Activated CD4-positive, alpha-beta T cell treated with anti-CD3 and anti-CD28 coated beads for 4 hours (primary cell): ENCODE measurements around the gene PRR14L.
"Not testable (repeated sequence)": the region's sequence is repeated elsewhere in the genome, so short reads cannot be mapped to it uniquely, and the experiment has no call there.

Experiments
- DNase-seq, 2 donors: peaks; one replicate each; pipeline ENCODE4 v3.0.0-alpha.2; 2020

PRR14L gene

DNA sequence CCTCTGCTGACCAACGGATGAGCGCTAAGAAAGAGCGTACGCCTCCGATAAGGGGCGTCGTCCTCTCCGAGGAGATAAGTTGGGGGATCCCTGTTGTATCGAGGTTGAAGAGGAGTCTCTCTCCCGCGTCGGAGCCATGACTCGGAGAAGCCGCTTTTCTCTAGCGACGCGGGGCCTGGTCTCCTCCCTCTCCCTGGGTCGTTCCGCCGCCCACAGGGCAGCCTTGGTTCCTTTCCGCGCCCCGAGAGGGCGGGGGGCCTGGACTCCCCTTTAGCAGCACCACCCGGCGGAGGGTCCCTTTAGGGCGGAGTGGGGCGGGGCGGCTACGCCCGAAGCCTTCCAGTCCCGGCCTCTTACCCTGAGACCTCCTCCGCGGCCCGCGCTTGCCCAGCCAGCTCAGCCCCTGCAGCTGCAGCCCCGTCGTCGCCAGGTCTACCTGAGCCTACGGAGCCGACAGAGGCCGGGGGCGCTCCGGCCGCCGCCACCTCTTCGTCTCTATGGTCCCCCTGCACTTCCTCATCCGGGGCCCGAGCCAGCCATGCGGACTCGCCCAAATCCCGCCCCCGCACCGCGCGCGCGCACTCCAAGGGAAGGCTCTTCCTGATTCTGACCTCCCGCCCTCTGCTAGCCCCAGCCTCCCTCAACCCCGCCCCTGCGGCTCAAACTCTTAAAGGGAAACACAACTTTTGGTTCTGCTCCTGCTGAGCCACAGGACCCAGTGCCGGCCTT is at the start of gene PRR14L:
Gene PRR14L (minus strand): TSS at position 497 of the 729 bp plus-strand sequence. CDS start 11,272 bp downstream, outside the sequence.
- peak; percentile 99 for DNase-seq

DNA sequence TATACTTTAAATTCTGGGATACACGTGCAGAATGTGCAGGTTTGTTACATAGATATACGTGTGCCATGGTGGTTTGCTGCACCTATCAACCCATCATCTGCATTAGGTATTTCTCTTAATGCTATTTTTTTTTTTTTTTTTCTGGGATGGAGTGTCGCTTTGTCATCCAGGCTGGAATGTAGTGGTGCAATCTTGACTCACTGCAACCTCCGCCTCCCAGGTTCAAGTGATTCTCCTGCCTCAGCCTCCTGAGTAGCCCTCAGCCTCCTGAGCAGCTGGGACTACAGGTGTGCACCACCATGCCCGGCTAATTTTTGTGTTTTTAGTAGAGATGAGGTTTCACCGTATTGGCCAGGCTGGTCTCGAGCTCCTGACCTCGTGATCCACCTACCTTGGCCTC is 49.4 kb upstream of the PRR14L start:
- not testable (repeated sequence) for DNase-seq

DNA sequence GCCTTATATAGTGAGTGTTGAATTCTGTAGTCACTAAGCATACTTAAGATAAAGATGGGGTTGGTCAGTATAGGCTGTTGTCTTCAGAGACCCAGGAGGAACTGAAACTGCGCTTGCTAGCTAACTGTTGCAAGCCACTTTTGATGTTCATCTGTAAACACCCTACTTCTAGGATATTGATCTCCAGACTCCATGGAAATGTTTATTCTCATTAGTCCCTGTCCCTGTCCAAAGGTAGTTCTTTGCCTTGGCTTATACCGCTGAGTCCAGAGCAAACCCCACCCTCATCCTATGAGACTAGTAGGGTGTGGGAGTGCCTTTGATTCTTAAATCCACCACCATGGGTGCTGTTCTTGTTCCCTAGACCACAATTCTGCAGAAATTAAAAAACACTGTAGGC is 40.3 kb upstream of the PRR14L start:
- DNase-seq, result no peak

DNA sequence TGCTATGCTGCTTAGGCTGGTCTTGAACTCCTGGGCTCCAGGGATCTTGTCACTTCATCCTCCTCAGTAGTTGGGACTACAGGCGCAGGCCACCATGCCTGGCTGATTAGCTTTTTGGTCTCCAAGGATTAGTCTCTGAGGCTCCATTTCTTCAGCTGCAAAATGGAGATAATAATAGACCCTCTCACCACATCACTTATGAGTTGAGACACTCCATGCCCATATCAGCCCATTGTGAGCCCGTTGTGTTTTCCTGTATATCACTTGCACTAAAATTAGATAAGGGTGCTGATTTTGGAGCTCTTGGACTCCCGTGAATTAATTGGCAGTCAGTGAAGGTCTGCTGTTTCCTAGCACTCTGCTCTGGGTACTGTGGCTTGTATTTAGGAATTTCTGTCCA is 39.9 kb upstream of the PRR14L start:
- DNase-seq, result no peak

DNA sequence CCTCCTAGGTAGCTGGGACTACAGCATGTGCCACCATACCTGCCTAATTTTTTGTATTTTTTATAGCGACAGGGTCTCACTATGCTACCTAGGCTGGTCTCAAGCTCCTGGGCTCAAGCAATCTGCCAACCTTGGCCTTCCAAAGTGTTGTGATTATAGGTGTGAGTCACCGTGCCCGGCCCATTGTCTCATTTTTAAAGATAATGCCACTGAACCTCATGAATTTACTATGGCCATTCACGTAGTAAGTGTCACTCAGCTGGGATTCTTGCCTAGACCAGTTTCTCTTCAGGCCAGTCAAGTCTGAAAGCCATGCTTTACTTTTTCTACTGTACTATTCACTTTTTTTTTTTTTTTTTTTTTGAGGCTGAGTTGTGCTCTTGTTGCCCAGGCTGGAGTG is 26.3 kb upstream of the PRR14L start:
- DNase-seq, result no peak

DNA sequence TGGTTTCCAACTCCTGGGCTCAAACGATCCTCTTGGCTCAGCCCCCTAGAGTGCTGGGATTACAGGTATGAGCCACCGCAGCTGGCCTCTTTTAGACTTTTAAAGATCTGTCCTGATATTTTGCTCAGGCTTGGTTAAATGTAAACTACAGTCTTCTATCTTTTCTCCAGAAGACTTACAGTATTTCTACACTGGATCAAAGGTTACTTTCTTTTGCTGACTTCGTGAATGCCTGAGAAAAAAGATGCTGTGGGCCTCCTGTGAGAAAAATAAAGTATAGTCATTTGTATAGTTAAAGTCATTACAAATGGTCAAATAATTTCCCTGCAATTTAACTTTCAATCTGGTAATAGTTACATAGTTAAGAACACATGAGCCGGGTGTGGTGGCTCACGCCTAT is 23.5 kb upstream of the PRR14L start:
- DNase-seq, result no peak

DNA sequence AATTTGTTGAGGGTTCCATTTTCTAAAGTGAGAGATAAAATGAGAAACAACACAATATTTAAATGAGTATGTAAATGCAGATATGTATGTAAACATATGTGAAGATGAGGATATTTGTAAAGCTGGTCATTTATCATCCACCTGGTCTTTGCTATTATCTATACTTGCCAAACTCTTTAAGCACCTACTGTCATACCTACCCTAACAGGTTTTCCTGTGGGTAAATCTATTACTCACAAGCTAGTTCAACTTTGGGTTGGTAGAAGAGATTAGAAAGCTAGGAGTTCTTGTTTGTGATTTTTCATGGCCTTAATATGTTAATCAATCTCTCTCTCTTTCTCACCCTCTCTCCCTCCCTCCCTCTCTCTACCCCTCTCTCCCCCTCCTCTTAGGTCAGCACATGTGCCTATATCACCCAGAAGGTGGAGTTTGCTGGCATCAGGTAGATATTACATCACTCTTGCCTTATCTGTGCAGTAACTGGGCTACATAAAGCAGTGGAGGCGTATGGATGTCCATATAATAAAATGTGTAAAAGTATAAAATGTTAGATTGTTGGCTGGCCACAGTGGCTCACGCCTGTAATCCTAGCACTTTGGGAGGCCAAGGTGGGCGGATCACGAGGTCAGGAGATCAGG is 18.6 kb upstream of the PRR14L start:
- DNase-seq, result no peak

DNA sequence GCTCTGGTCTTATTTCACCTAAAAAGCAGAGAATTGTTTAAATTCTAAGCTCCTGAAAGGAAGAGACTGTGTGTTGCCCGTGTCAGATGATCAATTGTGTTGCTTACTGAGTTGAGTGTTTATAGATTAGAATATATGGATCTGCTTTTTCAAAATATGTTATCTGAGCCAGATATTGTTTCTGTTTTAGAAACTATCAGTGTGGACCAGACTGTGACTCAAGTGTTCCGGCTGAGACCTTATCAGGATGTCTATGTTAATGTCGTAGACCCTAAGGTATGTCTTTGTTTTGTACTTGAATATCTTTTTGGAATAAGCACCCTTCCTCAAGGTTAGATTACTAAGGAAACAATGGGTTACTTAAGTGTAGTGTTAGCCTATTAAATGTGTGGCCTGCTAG is 14.9 kb upstream of the PRR14L start:
- DNase-seq, result no peak

DNA sequence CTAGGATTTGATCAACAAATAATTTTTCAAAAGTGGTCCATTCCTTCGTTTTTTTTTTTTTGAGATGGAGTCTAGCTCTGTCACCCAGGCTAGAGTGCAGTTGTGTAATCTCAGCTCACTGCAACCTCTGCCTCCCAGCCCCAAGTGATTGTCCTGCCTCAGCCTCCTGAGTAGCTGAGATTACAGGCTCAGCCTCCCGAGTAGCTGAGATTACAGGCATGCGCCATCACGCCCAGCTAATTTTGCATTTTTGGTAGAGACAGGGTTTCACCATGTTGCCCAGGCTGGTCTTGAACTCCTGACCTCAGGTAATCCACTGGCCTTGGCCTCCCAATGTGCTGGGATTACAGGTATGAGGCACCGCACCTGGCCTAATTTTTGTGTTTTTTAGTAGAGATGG is 8.9 kb upstream of the PRR14L start:
- not testable (repeated sequence) for DNase-seq

DNA sequence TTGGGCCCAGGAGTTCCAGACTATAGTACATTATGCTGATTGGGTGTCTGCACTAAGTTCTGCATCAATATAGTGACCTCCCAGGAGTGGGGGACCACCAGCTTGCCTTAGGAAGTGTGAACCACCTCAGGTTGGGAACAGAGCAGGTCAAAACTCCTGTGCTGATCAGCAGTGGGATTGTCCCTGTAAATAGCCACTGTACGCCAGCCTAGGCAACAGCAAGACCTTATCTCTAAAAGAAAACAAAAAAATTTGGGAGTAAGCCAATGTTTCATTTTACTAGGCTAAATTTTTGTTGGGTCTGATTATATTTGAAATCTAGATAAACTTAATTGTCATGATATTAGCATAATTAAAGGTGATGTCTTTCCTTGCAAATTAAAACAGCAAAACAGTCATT is 7.3 kb upstream of the PRR14L start:
- DNase-seq, result no peak

DNA sequence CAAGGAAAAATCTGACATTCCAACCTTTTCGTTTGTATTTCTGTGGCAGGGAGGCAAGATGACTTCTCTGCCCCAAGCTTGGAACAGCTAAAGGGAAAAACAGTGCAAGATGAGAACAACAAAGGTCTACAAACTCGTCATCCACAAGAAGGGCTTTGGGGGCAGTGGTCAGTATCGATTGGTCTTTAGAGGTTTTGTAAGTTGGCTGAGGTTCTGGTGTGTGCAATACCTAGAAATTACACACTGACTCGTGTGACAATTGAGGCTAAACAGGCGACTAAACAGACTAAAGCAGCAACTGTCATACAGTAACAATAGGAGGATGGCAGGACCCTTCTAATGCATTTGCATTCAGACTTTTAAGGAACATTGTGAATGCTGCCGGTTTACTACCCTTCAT is 4.9 kb upstream of the PRR14L start:
- no peak for DNase-seq

DNA sequence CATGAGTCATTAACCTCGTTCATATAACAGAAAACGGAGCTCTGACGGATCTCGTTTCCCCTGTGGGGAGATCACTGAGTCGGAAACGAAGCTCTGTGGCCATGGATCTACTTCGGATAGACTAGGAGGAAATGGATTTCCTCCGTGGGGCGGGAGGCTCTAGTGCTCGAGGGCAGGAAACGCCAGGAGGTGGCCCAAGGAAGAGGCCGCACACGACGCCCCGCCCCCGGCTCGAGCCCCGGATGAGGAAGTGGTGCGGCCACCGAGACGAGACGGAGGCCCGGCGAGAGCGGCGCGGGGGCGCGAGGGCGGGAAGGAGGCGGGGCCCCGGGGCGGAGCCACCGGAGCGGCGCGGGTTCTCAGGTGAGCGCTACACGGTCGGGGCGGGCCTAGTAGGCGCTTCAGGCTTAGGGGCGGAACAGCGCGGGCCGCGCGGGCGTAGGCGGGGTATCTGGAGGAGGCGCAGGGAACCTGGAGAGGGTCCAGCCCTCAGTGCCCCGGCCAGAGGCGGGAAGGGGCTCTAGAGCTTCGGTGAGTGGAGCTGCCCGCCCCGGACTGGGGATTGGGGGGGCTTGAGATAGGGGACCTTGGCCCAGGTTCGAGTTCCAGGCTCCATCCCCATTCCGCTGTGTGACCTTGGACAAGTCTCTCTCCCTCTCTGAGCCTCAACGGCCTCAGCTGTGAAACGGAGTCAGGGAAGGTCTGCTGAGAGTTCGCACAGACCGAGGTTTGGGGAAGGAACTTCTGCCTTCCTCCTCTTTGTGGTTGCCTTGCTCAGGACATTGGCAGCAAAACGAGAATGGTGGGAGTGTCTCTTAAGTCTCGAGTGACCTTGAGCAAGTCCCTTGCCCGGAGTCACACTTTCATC is 3.9 kb upstream of the PRR14L start, which contains the start of gene DEPDC5:
Gene DEPDC5 (plus strand): TSS at position 386 of the 868 bp plus-strand sequence. CDS start 903 bp downstream, outside the sequence.
- peak; percentile 95 for DNase-seq

DNA sequence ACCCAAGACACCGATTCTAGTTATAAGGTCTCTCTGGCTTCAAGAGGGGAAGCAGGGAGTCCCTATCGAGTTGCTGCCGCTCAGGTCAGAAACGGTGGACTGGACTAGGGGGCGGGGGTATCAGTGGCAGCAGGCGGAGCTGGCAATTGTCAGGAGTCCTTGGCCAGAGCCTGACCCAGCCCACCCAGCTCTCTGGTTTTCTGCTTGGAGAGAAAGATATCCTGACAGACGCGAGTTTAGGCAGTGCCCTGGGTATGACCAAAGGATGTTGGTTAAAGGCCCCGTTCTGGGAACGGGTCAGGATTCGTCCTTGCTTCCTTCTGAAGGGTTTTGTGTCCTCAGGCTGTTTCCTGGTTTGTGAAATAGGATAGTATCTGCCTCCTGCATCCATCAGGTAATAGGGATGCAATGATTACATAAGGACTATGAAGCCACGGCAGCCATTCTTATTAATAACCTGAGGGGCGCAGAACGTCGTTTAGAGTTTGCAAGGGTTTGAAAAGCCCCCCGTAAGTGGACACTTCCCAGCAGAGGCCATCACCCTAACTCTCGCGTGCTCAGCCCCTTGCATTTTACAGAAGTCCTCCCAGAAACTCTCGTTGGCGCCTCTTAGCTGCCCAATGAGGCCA is 3.2 kb upstream of the PRR14L start:
- DNase-seq, result no peak

DNA sequence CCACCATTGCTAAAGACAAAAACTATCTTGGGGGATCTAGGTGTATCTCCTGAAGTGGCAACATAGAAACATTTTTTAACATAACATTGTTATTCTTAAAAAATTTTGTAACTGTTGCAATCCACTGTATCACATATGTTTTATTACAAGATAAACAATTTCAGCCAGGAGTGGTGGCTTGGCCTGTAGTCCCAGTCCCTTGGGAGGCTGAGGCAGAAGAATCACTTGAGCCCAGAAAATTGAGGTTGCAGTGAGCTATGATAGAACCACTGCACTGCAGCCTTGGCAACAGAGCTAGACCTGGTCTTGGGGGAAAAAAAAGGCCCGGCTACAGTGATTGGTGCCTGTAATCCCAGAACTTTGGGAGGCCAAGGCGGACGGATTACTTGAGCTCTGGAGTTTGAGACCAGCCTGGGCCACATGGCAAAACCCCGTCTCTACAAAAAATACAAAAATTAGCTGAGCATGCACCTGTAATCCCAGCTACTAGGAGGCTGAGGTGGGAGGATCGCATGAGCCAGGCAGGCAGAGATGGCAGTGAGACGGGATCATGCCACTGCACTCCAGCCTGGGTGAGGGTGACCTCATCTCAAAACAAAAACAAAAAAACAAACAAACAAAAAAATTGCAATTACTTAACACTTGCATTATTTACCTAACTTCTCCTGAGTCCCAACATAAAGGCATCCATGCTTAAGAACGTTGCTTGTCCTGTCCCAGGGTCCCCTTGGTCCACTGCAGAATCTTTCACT is 2.3 kb upstream of the PRR14L start:
- DNase-seq, result no peak

DNA sequence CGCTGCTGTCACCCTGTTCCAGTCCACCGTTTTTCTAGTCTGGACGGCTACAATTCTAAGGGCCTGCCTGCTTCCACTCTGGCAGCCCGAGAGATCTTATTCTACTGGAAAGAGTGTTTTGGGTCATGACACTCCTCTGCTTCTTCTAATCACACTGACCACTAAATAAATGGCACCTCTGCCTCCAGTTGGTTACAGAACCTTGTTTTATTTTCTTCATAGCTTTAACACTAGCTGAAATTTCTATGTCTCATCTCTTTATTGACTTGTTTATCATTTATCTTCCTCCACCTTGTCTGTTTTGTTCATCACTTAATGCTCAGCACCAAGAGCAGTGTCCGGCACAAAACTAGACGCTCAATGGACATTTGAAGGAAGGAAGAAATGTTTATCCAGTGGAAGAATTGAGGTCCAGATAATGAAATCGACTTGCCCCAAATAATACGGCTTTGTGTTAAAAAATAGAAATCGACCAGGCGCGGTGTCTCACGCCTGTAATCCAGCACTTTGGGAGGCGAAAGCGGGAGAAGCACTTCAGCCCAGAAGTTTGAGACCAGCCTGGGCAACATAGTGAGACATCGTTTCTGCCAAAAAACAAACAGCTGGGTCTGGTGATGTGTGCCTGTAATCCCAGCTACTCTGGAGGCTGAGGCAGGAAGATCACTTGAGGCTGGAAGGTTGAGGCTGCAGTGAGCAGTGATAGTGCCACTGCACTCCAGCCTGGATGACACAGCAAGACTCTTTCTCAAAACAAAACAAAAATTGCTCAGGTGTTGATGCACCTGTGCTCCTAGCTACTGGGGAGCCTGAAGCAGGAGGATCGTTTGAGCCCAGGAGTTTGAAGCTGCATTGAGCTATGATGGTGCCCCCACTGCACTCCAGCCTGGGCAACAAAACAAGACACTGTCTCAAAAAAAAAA is 693 bp upstream of the PRR14L start:
- no peak for DNase-seq

DNA sequence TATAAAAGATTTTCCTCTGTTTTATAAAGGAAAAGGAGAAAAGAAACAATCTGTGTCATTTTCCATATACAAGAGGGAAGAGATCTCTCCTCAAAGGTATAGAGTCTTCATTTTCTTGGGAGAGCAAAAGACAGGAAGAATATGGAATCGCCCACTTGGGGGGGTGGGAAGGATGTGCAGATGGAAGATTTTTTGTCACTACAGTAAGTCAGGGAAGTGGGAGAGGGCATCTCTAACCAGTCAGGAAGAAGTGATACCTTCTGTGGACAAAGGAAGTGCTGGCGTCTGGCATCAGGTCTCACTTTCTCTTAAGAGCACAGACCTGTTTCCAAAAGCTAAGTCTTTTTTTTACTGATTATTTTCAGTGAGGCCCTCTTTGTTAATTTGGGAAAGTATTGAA is 1.4 kb downstream of the PRR14L start:
- no peak for DNase-seq

DNA sequence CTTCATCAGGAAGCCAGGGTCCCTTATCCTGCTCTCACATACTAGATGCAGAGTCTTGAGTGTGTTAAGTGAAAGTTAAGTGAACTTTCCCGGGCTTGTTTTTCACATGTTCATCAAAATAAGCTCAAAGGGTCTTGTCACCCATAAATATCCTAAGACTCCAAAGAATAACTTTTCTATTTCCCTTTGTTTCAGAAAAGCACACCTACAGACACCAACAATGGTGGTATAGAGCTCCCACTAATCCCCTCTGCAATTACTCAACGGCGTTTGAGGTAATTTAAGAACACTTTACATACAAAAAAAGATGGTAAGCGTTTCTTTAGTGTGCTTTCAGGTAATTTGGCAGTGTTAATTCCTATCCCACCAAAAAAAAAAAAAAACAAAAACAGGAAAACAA is 2.5 kb downstream of the PRR14L start:
- no peak for DNase-seq

DNA sequence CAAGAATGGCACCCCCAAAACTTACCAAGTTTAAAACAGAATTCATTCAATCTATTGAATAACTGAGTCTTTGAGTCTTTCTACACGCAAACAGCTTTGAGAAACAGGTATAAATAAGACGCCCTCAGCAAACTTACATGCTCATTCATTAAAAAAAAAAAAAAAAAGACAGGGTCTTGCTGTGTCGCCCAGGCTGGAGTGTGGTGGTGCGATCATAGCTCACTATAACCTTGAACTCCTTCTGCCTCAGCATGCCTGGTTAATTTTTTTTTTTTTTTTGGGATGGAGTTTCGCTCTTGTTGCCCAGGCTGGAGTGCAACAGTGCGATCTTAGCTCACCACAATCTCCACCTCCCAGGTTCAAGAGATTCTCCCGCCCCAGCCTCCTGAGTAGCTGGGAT is 6.1 kb downstream of the PRR14L start:
- no peak for DNase-seq

DNA sequence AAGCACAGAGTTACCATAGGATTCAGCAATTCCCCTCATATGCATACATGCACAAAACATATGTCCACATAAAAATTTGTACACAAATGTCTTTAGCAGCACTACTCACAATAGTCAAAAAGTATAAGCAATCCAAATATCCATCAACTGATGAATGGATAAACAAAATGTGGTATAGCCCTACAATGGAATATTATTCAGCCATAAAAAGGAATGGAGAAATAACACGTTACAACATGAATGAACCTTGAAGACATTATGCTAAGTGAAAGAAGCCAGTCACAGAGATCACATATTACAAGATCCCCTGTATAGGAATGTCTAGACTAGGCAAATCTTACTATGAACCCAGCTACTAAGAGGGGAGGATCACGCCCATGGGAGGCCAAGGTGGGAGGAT is 7.2 kb downstream of the PRR14L start:
- no peak for DNase-seq

DNA sequence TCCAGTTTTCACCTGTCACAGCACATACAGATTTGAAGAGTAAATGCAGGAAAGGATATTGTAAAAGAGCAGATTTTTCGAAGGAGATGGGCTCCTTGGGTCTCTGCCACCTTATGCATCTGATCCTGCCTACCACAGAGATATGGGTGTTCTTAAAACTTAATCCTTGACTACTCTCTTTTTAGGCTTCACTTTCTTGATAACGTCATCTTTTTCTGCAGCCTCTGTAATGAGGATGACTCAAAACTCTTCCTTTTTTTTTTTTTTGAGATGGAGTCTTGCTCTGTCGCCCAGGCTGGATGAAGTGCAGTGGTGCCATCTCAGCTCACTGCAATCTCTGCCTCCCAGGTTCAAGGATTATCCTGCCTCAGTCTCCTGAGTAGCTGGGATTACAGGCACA is 7.8 kb downstream of the PRR14L start:
- no peak for DNase-seq

DNA sequence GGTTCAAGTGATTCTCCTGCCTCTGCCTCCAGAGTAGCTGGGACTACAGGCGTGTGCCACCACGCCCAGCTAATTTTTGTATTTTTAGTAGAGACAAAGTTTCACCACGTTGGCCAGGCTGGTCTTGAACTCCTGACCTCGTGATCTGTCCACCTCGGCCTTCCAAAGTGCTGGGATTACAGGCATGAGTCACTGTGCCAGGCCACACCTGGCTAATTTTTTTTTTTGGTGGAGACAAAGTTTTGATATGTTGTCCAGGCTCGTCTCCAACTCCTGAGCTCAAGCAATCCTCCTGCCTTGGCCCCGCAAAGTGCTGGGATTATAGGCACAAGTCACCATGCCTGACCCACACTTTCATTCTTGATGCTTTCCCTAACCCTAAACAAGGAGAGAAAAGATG is 9.6 kb downstream of the PRR14L start:
- DNase-seq, result not testable (repeated sequence)
